ENCODE data around the gene CPED1.

Gene CPED1

DNA sequence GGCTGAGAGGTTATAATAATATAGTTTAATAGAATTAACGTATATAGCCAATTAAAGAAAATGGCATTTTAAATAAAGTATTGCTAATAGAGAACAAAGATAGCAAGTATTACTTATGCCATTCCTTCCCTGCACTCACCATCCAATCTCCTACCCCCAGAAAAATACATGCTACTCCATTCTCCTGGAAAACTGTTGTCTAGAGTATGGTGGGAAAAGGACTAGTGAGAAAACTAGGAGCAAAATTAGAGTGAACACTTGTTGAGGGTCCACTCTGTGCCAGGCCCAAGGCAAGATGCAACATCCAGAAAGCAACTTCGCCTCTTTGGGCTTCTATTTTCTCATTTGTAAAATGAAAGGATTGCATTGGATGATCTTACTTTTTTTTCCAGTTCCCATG is 149.1 kb downstream of the CPED1 start:
- H3K27me3 ChIP-seq (ENCODE audit: insufficient read depth, low read length): no peaks in the 10 kb centered on the region
- peak overlapping the region; percentile 85 for H3K27ac ChIP-seq (ENCODE audit: low read depth, low read length, poor library complexity, severe bottlenecking)
- no peaks in the 10 kb centered on the region for H3K9me3 ChIP-seq (ENCODE audit: low read length)
- no peaks in the 10 kb centered on the region for H3K9me2 ChIP-seq (ENCODE audit: low read depth, low read length)
- H2AFZ ChIP-seq (ENCODE audit: low read length): peak overlapping the region; percentile 95; the same call in 1 of the 2 replicates
- H3F3A ChIP-seq (ENCODE audit: insufficient read depth, low read length): peaks cover 2% of the 10 kb centered on the region
- H3K4me3 ChIP-seq (ENCODE audit: low read depth, low read length, poor library complexity, severe bottlenecking): peak overlapping the region; percentile 59
- peaks cover under 1% of the 10 kb centered on the region; the same call in 1 of the 2 replicates for H3K36me3 ChIP-seq (ENCODE audit: insufficient read depth, low read length)
- H4K20me1 ChIP-seq (ENCODE audit: insufficient read depth, low read length): no peaks in the 10 kb centered on the region
- H3K4me2 ChIP-seq (ENCODE audit: low read length): peak overlapping the region; percentile 74
- H3K79me2 ChIP-seq (ENCODE audit: insufficient read depth, low read length): no peaks in the 10 kb centered on the region
- TF ChIP-seq, protein P1, sequence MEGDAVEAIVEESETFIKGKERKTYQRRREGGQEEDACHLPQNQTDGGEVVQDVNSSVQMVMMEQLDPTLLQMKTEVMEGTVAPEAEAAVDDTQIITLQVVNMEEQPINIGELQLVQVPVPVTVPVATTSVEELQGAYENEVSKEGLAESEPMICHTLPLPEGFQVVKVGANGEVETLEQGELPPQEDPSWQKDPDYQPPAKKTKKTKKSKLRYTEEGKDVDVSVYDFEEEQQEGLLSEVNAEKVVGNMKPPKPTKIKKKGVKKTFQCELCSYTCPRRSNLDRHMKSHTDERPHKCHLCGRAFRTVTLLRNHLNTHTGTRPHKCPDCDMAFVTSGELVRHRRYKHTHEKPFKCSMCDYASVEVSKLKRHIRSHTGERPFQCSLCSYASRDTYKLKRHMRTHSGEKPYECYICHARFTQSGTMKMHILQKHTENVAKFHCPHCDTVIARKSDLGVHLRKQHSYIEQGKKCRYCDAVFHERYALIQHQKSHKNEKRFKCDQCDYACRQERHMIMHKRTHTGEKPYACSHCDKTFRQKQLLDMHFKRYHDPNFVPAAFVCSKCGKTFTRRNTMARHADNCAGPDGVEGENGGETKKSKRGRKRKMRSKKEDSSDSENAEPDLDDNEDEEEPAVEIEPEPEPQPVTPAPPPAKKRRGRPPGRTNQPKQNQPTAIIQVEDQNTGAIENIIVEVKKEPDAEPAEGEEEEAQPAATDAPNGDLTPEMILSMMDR (IDR thresholded peaks at IDR 0.05; ENCODE audit: low read length): no peak
- no peak for TF ChIP-seq EZH2 (IDR thresholded peaks at IDR 0.05; ENCODE audit: borderline replicate concordance, low read length)
- peaks cover 66% of the 10 kb centered on the region for H3K4me1 ChIP-seq (ENCODE audit: insufficient read depth, low read length, severe bottlenecking)
- peak overlapping the region; percentile 66 for H3K9ac ChIP-seq (ENCODE audit: low read length)

DNA sequence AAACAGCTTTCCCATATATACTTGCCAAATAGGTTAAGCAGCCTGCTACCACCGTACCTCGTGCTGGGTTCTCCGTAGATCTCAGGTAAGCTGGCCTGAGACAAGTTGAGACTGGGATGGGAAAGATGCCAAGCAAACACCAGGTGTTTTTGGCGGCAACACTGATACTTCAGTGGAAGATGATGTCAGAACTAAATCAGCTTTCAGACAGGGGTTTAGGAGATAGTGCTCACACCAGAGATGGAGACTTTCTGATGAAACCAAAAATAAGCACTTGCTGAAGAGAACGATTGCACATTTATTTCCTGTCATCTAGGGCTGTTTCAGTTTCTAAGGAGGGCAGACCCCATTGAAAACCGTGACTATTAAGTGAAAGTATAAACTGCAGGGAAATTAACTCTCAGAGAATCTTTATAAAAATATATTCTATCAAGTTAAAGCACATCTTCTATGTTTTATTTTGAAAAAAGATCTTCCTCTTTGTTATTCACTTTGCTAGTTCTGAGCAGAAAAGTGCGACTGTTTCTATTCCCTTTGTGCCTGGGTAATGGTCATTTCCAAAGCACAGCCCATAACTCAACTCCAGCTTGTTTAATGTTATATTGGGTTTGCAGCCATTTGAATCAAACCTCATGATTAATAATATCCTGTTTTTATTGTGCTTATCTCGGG is 149.9 kb downstream of the CPED1 start:
- TF ChIP-seq EZH2 (IDR thresholded peaks at IDR 0.05; ENCODE audit: borderline replicate concordance, low read length): no peak
- TF ChIP-seq, protein P1 (IDR thresholded peaks at IDR 0.05; ENCODE audit: low read length): no peak
- peak overlapping the region; percentile 95 for H2AFZ ChIP-seq (ENCODE audit: low read length)

DNA sequence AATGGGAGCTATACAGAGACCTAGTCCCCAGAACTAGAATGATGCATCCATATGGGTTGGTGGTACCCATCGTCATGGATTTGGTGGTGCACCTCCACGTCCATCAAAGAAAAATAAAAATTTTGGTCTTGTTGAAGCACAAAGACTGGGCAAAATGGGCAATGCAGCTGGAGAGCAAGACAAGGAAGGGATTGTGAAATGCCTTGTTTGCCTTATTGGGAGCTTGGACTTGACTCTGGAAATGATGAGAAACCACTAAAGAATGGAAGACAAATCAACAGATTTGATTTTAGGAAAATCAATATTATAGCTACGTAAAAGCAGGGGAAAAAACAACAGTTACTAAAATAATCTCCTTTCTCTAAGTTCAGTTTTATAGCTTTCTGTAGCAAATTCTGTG is 150.9 kb downstream of the CPED1 start:
- H3K79me2 ChIP-seq (ENCODE audit: insufficient read depth, low read length): no peaks in the 10 kb centered on the region
- H3K36me3 ChIP-seq (ENCODE audit: insufficient read depth, low read length): no peaks in the 10 kb centered on the region
- no peaks in the 10 kb centered on the region for H3K9me3 ChIP-seq (ENCODE audit: low read length)
- H3F3A ChIP-seq (ENCODE audit: insufficient read depth, low read length): no peaks in the 10 kb centered on the region; the same call in 1 of the 2 replicates
- no peaks in the 10 kb centered on the region for H3K9me2 ChIP-seq (ENCODE audit: low read depth, low read length)
- H3K4me2 ChIP-seq (ENCODE audit: low read length): peak overlapping the region; percentile 74
- peaks cover 66% of the 10 kb centered on the region for H3K4me1 ChIP-seq (ENCODE audit: insufficient read depth, low read length, severe bottlenecking)
- H4K20me1 ChIP-seq (ENCODE audit: insufficient read depth, low read length): no peaks in the 10 kb centered on the region
- no peaks in the 10 kb centered on the region for H3K27me3 ChIP-seq (ENCODE audit: insufficient read depth, low read length)
- peak overlapping the region; percentile 2 for H2AFZ ChIP-seq (ENCODE audit: low read length)
- peak overlapping the region; percentile 85 for H3K27ac ChIP-seq (ENCODE audit: low read depth, low read length, poor library complexity, severe bottlenecking)
- no peak overlapping the region; the same call in none of the 2 replicates for H3K9ac ChIP-seq (ENCODE audit: low read length)
- peak overlapping the region; percentile 2 for H3K4me3 ChIP-seq (ENCODE audit: low read depth, low read length, poor library complexity, severe bottlenecking)
- TF ChIP-seq EZH2 (IDR thresholded peaks at IDR 0.05; ENCODE audit: borderline replicate concordance, low read length): no peak
- TF ChIP-seq, protein P1 (IDR thresholded peaks at IDR 0.05; ENCODE audit: low read length): no peak

More for the DNA sequence above, 149.9 kb downstream of the CPED1 start:
- no peaks in the 10 kb centered on the region for H3K36me3 ChIP-seq (ENCODE audit: insufficient read depth, low read length)
- H4K20me1 ChIP-seq (ENCODE audit: insufficient read depth, low read length): no peaks in the 10 kb centered on the region
- no peaks in the 10 kb centered on the region for H3K9me2 ChIP-seq (ENCODE audit: low read depth, low read length)
- no peaks in the 10 kb centered on the region for H3K27me3 ChIP-seq (ENCODE audit: insufficient read depth, low read length)
- H3K4me3 ChIP-seq (ENCODE audit: low read depth, low read length, poor library complexity, severe bottlenecking): peak overlapping the region; percentile 59
- H3K9ac ChIP-seq (ENCODE audit: low read length): peak overlapping the region; percentile 66
- no peaks in the 10 kb centered on the region for H3K9me3 ChIP-seq (ENCODE audit: low read length)
- H3K4me2 ChIP-seq (ENCODE audit: low read length): peak overlapping the region; percentile 74
- peaks cover 66% of the 10 kb centered on the region for H3K4me1 ChIP-seq (ENCODE audit: insufficient read depth, low read length, severe bottlenecking)
- H3F3A ChIP-seq (ENCODE audit: insufficient read depth, low read length): no peaks in the 10 kb centered on the region; the same call in 1 of the 2 replicates
- H3K79me2 ChIP-seq (ENCODE audit: insufficient read depth, low read length): no peaks in the 10 kb centered on the region
- peak overlapping the region; percentile 85 for H3K27ac ChIP-seq (ENCODE audit: low read depth, low read length, poor library complexity, severe bottlenecking)

All from OCI-LY1 (cell line).